Measurements from ENCODE around the gene CALML4. TPM values are rescaled to one million over a fixed set of nuclear protein-coding genes. Genes with fewer than 3 reads are reported as not detected.

Gene CALML4
- total RNA-seq, 1 experiment from 2014 or later, result 3.3 TPM

DNA sequence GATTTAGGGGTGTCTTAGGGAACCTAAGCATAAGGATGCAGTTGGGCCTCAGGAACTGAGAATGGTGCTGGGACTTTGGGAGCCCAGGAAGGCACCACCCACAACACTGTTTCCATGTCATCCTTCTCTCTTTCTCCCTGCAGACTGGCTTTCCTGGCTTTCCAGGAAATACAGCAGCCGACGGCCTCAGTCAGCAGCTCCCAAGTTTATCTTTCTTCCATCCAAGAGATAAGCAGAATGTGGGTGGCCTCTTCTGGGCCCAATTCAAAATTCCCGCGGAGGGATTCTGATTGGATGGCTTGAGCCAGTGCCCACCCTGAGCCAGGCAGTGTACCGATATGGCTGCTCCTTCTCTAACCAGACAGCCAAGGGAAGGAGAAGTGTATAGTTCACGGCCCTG is 28.9 kb upstream of the CALML4 start:
- H3K27me3 Mint-ChIP-seq (ENCODE audit: insufficient read depth, unreplicated experiment), result no peaks in the 10 kb centered on the region
- intact Hi-C loops (cut with micrococcal nuclease), result no loop called here
- H3K27ac Mint-ChIP-seq (ENCODE audit: low read depth, unreplicated experiment), result no peak overlapping the region
- CTCF ChIA-PET, result interaction anchor here (0.7 kb wide), 1 partner anchor 451 kb away, joined by 3 read pairs; no protein-coding TSS in a partner anchor
- DNase-seq (ENCODE audit: unreplicated experiment), result no peak
- peaks cover 6% of the 10 kb centered on the region for H3K4me1 Mint-ChIP-seq (ENCODE audit: insufficient read depth, unreplicated experiment)
- H3K4me3 Mint-ChIP-seq (ENCODE audit: unreplicated experiment), result no peak overlapping the region
- H3K36me3 Mint-ChIP-seq (ENCODE audit: insufficient read depth, unreplicated experiment), result peaks cover 4% of the 10 kb centered on the region
- no TSS peak for BruUV-seq (replicated peaks)
- TF ChIP-seq, protein P1, sequence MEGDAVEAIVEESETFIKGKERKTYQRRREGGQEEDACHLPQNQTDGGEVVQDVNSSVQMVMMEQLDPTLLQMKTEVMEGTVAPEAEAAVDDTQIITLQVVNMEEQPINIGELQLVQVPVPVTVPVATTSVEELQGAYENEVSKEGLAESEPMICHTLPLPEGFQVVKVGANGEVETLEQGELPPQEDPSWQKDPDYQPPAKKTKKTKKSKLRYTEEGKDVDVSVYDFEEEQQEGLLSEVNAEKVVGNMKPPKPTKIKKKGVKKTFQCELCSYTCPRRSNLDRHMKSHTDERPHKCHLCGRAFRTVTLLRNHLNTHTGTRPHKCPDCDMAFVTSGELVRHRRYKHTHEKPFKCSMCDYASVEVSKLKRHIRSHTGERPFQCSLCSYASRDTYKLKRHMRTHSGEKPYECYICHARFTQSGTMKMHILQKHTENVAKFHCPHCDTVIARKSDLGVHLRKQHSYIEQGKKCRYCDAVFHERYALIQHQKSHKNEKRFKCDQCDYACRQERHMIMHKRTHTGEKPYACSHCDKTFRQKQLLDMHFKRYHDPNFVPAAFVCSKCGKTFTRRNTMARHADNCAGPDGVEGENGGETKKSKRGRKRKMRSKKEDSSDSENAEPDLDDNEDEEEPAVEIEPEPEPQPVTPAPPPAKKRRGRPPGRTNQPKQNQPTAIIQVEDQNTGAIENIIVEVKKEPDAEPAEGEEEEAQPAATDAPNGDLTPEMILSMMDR (IDR thresholded peaks at IDR 0.05; ENCODE audit: unreplicated experiment), result no peak
- peaks cover 5% of the 10 kb centered on the region for H3K9me3 Mint-ChIP-seq (ENCODE audit: unreplicated experiment)
- POLR2A ChIA-PET, result no interaction called here

DNA sequence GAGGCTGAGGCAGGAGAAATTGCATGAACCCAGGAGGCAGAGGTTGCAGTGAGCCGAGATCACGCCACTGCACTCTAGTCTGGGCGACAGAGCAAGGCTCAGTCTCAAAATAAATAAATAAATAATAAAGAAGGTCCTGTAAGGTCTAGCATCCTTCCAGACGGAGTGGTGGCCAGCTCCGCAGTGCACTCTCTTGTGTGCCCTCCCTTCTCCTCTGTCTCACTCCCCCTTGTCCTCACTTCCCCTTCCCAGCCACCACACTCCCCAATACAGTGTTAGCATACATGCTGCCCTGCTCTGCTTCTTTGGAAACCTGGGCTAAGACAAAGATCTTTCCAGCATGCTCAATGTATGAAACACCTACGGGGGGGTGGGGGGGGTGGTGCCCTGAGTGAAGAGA is 27.8 kb upstream of the CALML4 start:
- H3K4me1 Mint-ChIP-seq (ENCODE audit: insufficient read depth, unreplicated experiment), result peaks cover 14% of the 10 kb centered on the region
- H3K9me3 Mint-ChIP-seq (ENCODE audit: unreplicated experiment), result no peaks in the 10 kb centered on the region
- no peak for DNase-seq (ENCODE audit: unreplicated experiment)
- POLR2A ChIA-PET, result no interaction called here
- BruUV-seq (replicated peaks), result no TSS peak
- CTCF ChIA-PET, result interaction anchor here (1.2 kb wide), 1 partner anchor 20 kb away, joined by 3 read pairs; no protein-coding TSS in a partner anchor
- peaks cover 3% of the 10 kb centered on the region for H3K36me3 Mint-ChIP-seq (ENCODE audit: insufficient read depth, unreplicated experiment)
- TF ChIP-seq, protein P1 (IDR thresholded peaks at IDR 0.05; ENCODE audit: unreplicated experiment), result no peak
- no peak overlapping the region for H3K4me3 Mint-ChIP-seq (ENCODE audit: unreplicated experiment)
- no peak overlapping the region for H3K27ac Mint-ChIP-seq (ENCODE audit: low read depth, unreplicated experiment)
- intact Hi-C loops (cut with micrococcal nuclease), result no loop called here
- H3K27me3 Mint-ChIP-seq (ENCODE audit: insufficient read depth, unreplicated experiment), result no peaks in the 10 kb centered on the region

DNA sequence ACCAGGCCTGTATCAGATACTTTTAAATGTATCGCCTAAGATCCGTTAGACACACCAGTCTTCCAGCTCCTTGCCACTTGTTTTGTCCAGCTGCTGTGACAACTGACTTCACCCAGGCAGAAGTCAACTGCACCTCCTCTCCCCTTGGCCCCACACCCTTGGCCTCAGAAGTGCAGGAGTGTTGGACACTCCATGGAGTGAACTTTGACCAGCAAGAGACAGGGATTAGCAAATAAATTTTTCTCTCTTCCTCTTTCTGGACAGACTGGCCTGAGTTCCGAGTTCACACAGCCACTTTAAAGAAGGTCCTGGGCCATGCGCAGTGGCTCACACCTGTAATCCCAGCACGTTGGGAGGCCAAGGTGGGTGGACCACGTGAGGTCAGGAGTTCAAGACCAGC is 27.3 kb upstream of the CALML4 start:
- no peaks in the 10 kb centered on the region for H3K36me3 Mint-ChIP-seq (ENCODE audit: insufficient read depth, unreplicated experiment)

DNA sequence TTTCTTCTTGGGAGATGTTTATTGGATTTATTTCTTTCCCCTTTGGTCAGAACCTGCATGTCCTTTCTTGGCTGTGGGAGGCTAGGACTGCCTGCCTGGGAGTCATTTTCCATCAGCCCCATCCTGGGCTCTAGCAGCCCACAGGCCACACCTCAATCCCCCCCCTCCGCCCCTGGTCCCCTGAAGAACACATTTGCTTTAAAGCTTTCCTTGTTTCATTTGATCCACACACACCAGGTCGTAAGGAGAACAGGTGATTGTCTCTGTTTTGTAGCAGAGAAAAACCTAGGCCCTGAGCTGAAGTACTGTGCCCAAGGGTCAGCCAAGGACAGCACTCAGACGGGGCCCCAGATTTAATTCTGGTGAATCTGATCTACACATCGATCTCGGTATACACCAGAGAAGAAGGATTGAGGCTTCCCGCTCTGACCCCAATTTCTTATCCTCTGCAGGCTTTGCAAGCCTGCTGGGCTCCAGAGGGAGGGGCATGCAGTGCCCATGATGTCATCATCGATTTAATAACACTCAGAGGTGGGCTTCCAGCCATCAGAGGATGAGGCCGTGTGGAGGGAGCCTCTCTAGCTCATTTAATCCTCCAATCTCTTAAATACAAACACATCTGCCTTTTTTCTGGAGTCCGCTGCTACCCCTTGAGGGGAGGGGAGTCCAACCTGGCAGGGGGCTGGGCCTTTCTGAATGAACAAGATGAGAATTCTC is 26.1 kb upstream of the CALML4 start:
- H3K4me3 Mint-ChIP-seq (ENCODE audit: unreplicated experiment), result peak overlapping the region; percentile 74
- no peak overlapping the region for H3K27ac Mint-ChIP-seq (ENCODE audit: low read depth, unreplicated experiment)
- CTCF ChIA-PET, result interaction anchor here (0.6 to 0.8 kb wide), 2 partner anchors 22 to 1236 kb away, joined by 3 to 6 read pairs; no protein-coding TSS in a partner anchor
- TF ChIP-seq, protein P1 (IDR thresholded peaks at IDR 0.05; ENCODE audit: unreplicated experiment), result no peak
- no peak for DNase-seq (ENCODE audit: unreplicated experiment)
- H3K4me1 Mint-ChIP-seq (ENCODE audit: insufficient read depth, unreplicated experiment), result peaks cover 24% of the 10 kb centered on the region
- H3K9me3 Mint-ChIP-seq (ENCODE audit: unreplicated experiment), result no peaks in the 10 kb centered on the region
- POLR2A ChIA-PET, result interaction anchor here (0.6 to 2.2 kb wide), 4 partner anchors 33 to 103 kb away, joined by 3 to 8 read pairs (median 4); partner anchors contain the start of gene FEM1B
- H3K36me3 Mint-ChIP-seq (ENCODE audit: insufficient read depth, unreplicated experiment), result no peaks in the 10 kb centered on the region
- intact Hi-C loops (cut with micrococcal nuclease), result no loop called here
- H3K27me3 Mint-ChIP-seq (ENCODE audit: insufficient read depth, unreplicated experiment), result no peaks in the 10 kb centered on the region
- BruUV-seq (replicated peaks), result no TSS peak

More for the DNA sequence above, 27.3 kb upstream of the CALML4 start:
- Mint-ChIP-seq H3K9me3 (ENCODE audit: unreplicated experiment) (no peaks in the 10 kb centered on the region), H3K27me3 (ENCODE audit: insufficient read depth, unreplicated experiment) (no peaks in the 10 kb centered on the region), H3K4me3 (ENCODE audit: unreplicated experiment) (no peak overlapping the region), H3K4me1 (ENCODE audit: insufficient read depth, unreplicated experiment) (peaks cover 19% of the 10 kb centered on the region), H3K27ac (ENCODE audit: low read depth, unreplicated experiment) (no peak overlapping the region)
- BruUV-seq (replicated peaks), result no TSS peak
- intact Hi-C loops (cut with micrococcal nuclease), result no loop called here
- ChIA-PET CTCF (interaction anchor here (1.2 kb wide), 1 partner anchor 20 kb away, joined by 3 read pairs; no protein-coding TSS in a partner anchor), POLR2A (interaction anchor here (1.3 kb wide), 1 partner anchor 45 kb away, joined by 3 read pairs; the partner anchor contains the start of gene FEM1B)
- DNase-seq (ENCODE audit: unreplicated experiment), result no peak
- TF ChIP-seq, protein P1 (IDR thresholded peaks at IDR 0.05; ENCODE audit: unreplicated experiment), result no peak

Data from MCF 10A (cell line).